ENCODE measurements around the gene RAPGEF4. TPM values are rescaled to one million over a fixed set of nuclear protein-coding genes. Genes with fewer than 3 reads are reported as not detected.

Gene RAPGEF4
- total RNA-seq, 1 donor from 2014 or later: 1.7 TPM

DNA sequence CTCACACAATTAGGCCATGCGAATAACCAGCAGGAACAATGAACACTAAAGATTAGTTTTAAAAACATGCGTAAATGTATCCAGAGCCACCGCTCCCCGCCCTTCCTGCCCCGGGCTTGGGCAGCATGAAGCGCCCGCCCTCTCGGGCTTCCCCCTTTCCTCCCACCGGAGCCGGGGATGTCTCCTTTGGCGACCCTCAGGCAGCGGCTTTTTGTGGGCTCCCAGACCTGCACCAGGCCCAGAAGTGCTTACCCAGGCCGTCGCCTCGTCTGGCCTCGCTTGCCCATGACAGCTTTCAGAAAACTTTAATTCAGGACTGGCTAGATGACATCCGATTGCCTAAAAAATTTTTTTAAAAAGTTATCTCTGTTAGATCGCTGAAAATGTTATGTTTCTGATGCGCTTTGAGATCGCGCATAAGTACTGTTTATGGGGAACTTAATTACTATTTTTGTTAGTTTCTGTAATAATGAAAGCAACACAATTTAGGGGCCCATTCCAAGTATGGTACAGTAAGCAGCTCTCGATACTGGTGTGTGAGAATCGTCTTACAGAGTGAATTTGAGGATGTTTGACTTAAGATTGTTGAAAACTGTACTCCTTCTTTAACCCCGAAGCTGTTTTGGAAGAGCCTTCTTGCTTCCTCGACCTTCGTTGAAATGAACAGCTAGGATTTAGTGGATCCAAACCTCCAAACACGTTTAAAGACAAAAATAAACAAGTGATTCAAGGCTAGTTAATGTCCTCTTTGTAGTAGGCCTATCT lies 341.1 kb downstream of the RAPGEF4 start:
- H3K36me3 Mint-ChIP-seq (ENCODE audit: low read depth): peaks cover 2% of the 10 kb centered on the region
- peak; percentile 45 for DNase-seq (ENCODE audit: low read depth, low spot score)

GRCh38 chr2:173077506-173078177 lies 342.0 kb downstream of the RAPGEF4 start:
- Mint-ChIP-seq H3K27me3 (ENCODE audit: low read depth) (peaks cover 4% of the 10 kb centered on the region), H3K27ac (ENCODE audit: unreplicated experiment) (no peak overlapping the region), H3K9me3 (no peaks in the 10 kb centered on the region), H3K4me1 (peaks cover 25% of the 10 kb centered on the region), H3K36me3 (ENCODE audit: low read depth) (peaks cover 8% of the 10 kb centered on the region), H3K4me3 (peak overlapping the region; percentile 91)
- DNase-seq (ENCODE audit: low read depth, low spot score): no peak
- no peak for TF ChIP-seq CTCF (conservative IDR thresholded peaks at IDR 0.05)

More for the DNA sequence above, 341.1 kb downstream of the RAPGEF4 start:
- Mint-ChIP-seq H3K9me3 (no peaks in the 10 kb centered on the region), H3K27me3 (ENCODE audit: low read depth) (peaks cover 6% of the 10 kb centered on the region), H3K27ac (ENCODE audit: unreplicated experiment) (peak overlapping the region; percentile 79), H3K4me3 (peak overlapping the region; percentile 91), H3K4me1 (peaks cover 25% of the 10 kb centered on the region)
- TF ChIP-seq CTCF (conservative IDR thresholded peaks at IDR 0.05): no peak

GRCh38 chr2:173079141-173079540 lies 343.5 kb downstream of the RAPGEF4 start:
- H3K36me3 Mint-ChIP-seq (ENCODE audit: low read depth): peaks cover 8% of the 10 kb centered on the region
- TF ChIP-seq CTCF (conservative IDR thresholded peaks at IDR 0.05): no peak
- H3K9me3 Mint-ChIP-seq: no peaks in the 10 kb centered on the region
- DNase-seq (ENCODE audit: low read depth, low spot score): no peak
- H3K4me1 Mint-ChIP-seq: peaks cover 25% of the 10 kb centered on the region
- H3K27ac Mint-ChIP-seq (ENCODE audit: unreplicated experiment): no peak overlapping the region
- peaks cover 4% of the 10 kb centered on the region for H3K27me3 Mint-ChIP-seq (ENCODE audit: low read depth)
- H3K4me3 Mint-ChIP-seq: no peak overlapping the region

- no peak for DNase-seq (ENCODE audit: low read depth, low spot score)
- peaks cover 22% of the 10 kb centered on the region for H3K4me1 Mint-ChIP-seq
- H3K27me3 Mint-ChIP-seq (ENCODE audit: low read depth): peaks cover under 1% of the 10 kb centered on the region
- TF ChIP-seq CTCF (conservative IDR thresholded peaks at IDR 0.05): no peak
- H3K9me3 Mint-ChIP-seq: no peaks in the 10 kb centered on the region
- H3K36me3 Mint-ChIP-seq (ENCODE audit: low read depth): peaks cover 8% of the 10 kb centered on the region
- peak overlapping the region; percentile 32 for H3K4me3 Mint-ChIP-seq
- no peak overlapping the region for H3K27ac Mint-ChIP-seq (ENCODE audit: unreplicated experiment)
Measured at GRCh38 chr2:173079973-173080860, 344.6 kb downstream of the RAPGEF4 start.

DNA sequence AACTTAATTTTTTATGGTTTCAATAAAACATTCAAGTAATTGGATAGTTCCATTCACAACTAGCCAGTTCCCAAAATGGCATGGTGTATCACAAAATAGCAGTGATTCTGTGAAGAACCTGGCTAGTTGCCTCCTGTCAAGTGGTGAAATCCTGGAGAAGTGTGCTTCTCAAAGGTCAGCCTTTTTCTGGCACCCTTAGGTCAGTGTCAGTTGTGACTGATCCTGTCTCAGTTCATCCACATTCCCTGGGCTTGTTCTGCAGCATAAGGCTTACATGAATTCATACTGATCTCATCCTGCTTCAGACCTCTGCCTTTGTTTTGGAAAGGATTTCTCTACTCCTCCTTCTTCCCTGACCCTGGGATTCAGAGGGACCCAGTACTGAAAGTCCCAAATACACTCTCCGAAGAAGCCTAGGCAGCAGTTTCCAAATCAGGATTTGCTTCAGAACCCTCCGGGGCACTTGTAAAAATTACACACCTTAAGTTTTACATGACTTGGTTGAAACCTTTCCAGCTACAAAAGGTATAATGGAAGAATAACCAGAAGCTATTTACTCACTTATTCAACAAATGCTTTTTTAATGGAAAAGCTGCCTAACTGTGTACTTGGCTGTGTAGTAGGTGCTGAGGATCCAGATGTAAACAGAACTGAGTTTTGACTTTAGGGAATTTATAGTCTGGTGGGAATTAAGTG lies 351.0 kb downstream of the RAPGEF4 start:
- DNase-seq (ENCODE audit: low read depth, low spot score): no peak
- no peak for TF ChIP-seq CTCF (conservative IDR thresholded peaks at IDR 0.05)
- no peak overlapping the region for H3K27ac Mint-ChIP-seq (ENCODE audit: unreplicated experiment)
- no peaks in the 10 kb centered on the region for H3K27me3 Mint-ChIP-seq (ENCODE audit: low read depth)
- no peak overlapping the region for H3K4me3 Mint-ChIP-seq
- H3K36me3 Mint-ChIP-seq (ENCODE audit: low read depth): peaks cover 8% of the 10 kb centered on the region
- no peaks in the 10 kb centered on the region for H3K9me3 Mint-ChIP-seq
- peaks cover 8% of the 10 kb centered on the region for H3K4me1 Mint-ChIP-seq
